Esophagus muscularis mucosa (tissue), 3 donors: ENCODE data around the gene RPIA.

ENCODE experiments used
- POLR2AphosphoS5 ChIP-seq, 2 donors: sonication (generic); formaldehyde crosslinking; IDR thresholded peaks; one replicate each; pipeline ENCODE4 v1.6.1; 2017; ENCODE audit warnings: antibody characterized with exemption in 2 of 2
- TF ChIP-seq, protein P1 (sequence below), 3 experiments: fragments of 200-600 bp in 2 of 3; fragments of 450-650 bp in 1 of 3; sonication (generic) in 2 of 3; IDR thresholded peaks; one replicate each; pipeline ENCODE4 v1.5.1; 2017 to 2019; ENCODE audit warnings: antibody characterized with exemption in 3 of 3, mild to moderate bottlenecking in 2 of 3, moderate library complexity in 1 of 3

DNA sequence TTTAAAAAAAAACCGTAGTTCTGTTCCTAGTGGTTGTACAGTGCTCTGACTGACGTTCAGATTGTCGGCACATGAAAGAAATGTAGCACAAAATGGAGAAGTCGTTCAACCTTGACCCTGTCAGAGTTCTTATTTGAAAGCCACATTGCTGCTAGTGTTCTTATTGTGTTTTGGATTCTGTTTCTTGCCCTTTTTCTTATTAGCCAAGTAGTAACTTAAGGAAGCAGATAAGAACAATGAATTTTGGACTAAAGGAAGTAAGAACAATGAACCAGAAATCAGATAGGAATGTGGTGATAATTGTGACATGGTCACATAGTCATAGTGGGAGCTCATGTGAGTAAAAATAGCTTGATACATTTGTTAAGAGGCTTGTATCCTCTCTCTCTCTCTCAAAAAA, 45.9 kb downstream of the RPIA start:
- TF ChIP-seq, protein P1, sequence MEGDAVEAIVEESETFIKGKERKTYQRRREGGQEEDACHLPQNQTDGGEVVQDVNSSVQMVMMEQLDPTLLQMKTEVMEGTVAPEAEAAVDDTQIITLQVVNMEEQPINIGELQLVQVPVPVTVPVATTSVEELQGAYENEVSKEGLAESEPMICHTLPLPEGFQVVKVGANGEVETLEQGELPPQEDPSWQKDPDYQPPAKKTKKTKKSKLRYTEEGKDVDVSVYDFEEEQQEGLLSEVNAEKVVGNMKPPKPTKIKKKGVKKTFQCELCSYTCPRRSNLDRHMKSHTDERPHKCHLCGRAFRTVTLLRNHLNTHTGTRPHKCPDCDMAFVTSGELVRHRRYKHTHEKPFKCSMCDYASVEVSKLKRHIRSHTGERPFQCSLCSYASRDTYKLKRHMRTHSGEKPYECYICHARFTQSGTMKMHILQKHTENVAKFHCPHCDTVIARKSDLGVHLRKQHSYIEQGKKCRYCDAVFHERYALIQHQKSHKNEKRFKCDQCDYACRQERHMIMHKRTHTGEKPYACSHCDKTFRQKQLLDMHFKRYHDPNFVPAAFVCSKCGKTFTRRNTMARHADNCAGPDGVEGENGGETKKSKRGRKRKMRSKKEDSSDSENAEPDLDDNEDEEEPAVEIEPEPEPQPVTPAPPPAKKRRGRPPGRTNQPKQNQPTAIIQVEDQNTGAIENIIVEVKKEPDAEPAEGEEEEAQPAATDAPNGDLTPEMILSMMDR (IDR thresholded peaks at IDR 0.05) = no peak
- TF ChIP-seq POLR2AphosphoS5 (IDR thresholded peaks at IDR 0.05) = no peak
